Adrenal gland (tissue), 12 donors: ENCODE measurements around the gene RBP2. TPM values are rescaled to one million over a fixed set of nuclear protein-coding genes. Genes with fewer than 3 reads are reported as not detected.

ENCODE experiments used
- DNase-seq, 7 donors: peaks; one replicate each; pipeline ENCODE4 v3.0.0-alpha.2; 2019 to 2020
- H3K27ac ChIP-seq, 5 donors: fragments of 200-600 bp; sonication (generic) in 4 of 5; 1 replicate in 3 of 5; 2 replicates in 2 of 5; pipeline versions ENCODE4 v1.5.1 to v1.8.0; 2016 to 2020; ENCODE audit warnings: mild to moderate bottlenecking in 1 of 5
- H3K27me3 ChIP-seq: fragments of 200-600 bp; 2 replicates; pipeline ENCODE4 v1.8.0; 2021
- H3K36me3 ChIP-seq, 2 donors: fragments of 200-600 bp; replicated peaks in 1 of 2; 1 replicate in 1 of 2; 2 replicates in 1 of 2; pipeline versions ENCODE4 v1.5.1 to v1.8.0; 2018 to 2022
- H3K4me1 ChIP-seq, 2 donors: fragments of 200-600 bp; replicated peaks in 1 of 2; 1 replicate in 1 of 2; 2 replicates in 1 of 2; pipeline versions ENCODE4 v1.5.1 to v1.8.0; 2018 to 2021
- H3K4me3 ChIP-seq, 4 donors: fragments of 200-600 bp; sonication (generic) in 3 of 4; one replicate each; pipeline ENCODE4 v1.5.1; 2016 to 2018
- H3K9me3 ChIP-seq, 3 donors: fragments of 200-600 bp; sonication (generic) in 1 of 3; replicated peaks in 1 of 3; 1 replicate in 2 of 3; 2 replicates in 1 of 3; pipeline versions ENCODE4 v1.5.1 to v1.8.0; 2016 to 2021
- POLR2A ChIP-seq, 2 donors: fragments of 450-650 bp; IDR thresholded peaks; one replicate each; pipeline ENCODE4 v1.6.1; 2017; ENCODE audit warnings: antibody characterized with exemption in 2 of 2, mild to moderate bottlenecking in 2 of 2, moderate library complexity in 1 of 2
- WGBS, 4 donors: extraction: QIAGEN DNeasy Blood & Tissue Kit in 2 of 4; methylation state at CpG; one replicate each; pipeline versions ENCODE4 v1.1.5 to v1.1.7; 2013 to 2017; 5-methylcytosine and 5-hydroxymethylcytosine counted together
- intact Hi-C, 2 donors: fragments of 100-400 bp; cut with DNase I; formaldehyde crosslinking; loops; one replicate each; pipeline versions ENCODE4 v1.14.1 to v1.15.0; 2022 to 2023
- polyA plus RNA-seq, 3 donors: library from polyadenylated mRNA; stranded (reverse); fragments of 200-250 nt in 2 of 3; fragments of 350-450 nt in 1 of 3; fragmentation: Illumina TruSeq in 1 of 3; extraction: RNeasy Lipid Tissue Mini Kit (QIAGEN cat#74804) in 1 of 3; gene quantifications; one replicate each; pipeline ENCODE4 v1.2.3, GENCODE V29; 2013 to 2014
- total RNA-seq, 9 donors: library from RNA; depleted of rRNA in 4 of 9; stranded (reverse); fragments of >200 nt in 4 of 9; fragments of 120-200 nt in 1 of 9; fragmentation: NEBNext Ultra II Directional in 1 of 9; extraction: Animal tissue kit (Norgen Biotek cat#: 25700) in 1 of 9; gene quantifications; one replicate each; pipeline versions ENCODE4 v1.1.0 to v1.2.4, GENCODE V29; 2013 to 2023
- TF ChIP-seq, protein P1 (sequence below), 6 experiments: fragments of 450-650 bp in 4 of 6; fragments of 200-600 bp in 2 of 6; sonication (generic) in 1 of 6; IDR thresholded peaks; 1 replicate in 5 of 6; 2 replicates in 1 of 6; pipeline versions ENCODE4 v1.5.1 to v1.8.0; 2016 to 2021; ENCODE audit warnings: antibody characterized with exemption in 6 of 6, mild to moderate bottlenecking in 2 of 6, moderate library complexity in 1 of 6
- donor health status: healthy with polysubstance abuse.
- donor health status: Bipolar disorder and iron deficiency.
- donor health status: DM: yes; HTN: yes; CAD: no.
- donor health status: DM: no; HTN: no; CAD: no.
- donor health status: DM: no; HTN: no; CAD: no.
- donor health status: DM: yes; HTN: yes; CAD: no.

The RBP2 gene
- total and polyA plus RNA-seq, 12 donors, result 0.71 to 2.2 (median 1.4) TPM; not detected in 8

DNA sequence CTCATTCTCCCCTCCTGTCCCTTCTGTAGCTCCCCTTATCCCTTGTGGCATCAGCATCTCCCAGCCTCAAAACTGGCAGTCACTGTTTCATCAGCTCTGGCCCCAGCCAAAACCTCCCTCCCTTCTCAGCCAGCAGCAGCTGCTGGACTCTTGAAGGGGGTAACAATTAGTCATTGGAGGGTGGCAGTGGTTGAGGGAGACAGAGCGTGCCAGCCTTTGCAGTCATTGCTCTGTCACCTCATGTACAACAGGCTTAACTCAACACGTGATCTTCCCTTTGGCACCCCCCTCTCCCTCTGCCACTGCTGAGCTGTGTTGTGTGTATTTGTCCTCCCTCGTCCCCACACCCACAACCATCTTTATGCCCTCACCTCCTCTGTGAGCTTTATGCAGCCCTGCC lies 28.2 kb downstream of the RBP2 start:
- no peaks in the 10 kb centered on the region for H3K9me3 ChIP-seq
- no peaks in the 10 kb centered on the region for H3K4me1 ChIP-seq
- DNase-seq, result peak in 1 of 7 donors; percentile 12
- H3K27me3 ChIP-seq, result no peaks in the 10 kb centered on the region
- WGBS, 4 donors, result 78 to 87% (median 86%) methylated on average over 3 of the region's 3 CpGs
- H3K36me3 ChIP-seq, result no peaks in the 10 kb centered on the region
- no peak for TF ChIP-seq POLR2A (IDR thresholded peaks at IDR 0.05)
- TF ChIP-seq, protein P1, sequence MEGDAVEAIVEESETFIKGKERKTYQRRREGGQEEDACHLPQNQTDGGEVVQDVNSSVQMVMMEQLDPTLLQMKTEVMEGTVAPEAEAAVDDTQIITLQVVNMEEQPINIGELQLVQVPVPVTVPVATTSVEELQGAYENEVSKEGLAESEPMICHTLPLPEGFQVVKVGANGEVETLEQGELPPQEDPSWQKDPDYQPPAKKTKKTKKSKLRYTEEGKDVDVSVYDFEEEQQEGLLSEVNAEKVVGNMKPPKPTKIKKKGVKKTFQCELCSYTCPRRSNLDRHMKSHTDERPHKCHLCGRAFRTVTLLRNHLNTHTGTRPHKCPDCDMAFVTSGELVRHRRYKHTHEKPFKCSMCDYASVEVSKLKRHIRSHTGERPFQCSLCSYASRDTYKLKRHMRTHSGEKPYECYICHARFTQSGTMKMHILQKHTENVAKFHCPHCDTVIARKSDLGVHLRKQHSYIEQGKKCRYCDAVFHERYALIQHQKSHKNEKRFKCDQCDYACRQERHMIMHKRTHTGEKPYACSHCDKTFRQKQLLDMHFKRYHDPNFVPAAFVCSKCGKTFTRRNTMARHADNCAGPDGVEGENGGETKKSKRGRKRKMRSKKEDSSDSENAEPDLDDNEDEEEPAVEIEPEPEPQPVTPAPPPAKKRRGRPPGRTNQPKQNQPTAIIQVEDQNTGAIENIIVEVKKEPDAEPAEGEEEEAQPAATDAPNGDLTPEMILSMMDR (IDR thresholded peaks at IDR 0.05), result no peak
- intact Hi-C loops, result no loop called here
- H3K4me3 ChIP-seq, result no peak overlapping the region
- no peak overlapping the region for H3K27ac ChIP-seq

DNA sequence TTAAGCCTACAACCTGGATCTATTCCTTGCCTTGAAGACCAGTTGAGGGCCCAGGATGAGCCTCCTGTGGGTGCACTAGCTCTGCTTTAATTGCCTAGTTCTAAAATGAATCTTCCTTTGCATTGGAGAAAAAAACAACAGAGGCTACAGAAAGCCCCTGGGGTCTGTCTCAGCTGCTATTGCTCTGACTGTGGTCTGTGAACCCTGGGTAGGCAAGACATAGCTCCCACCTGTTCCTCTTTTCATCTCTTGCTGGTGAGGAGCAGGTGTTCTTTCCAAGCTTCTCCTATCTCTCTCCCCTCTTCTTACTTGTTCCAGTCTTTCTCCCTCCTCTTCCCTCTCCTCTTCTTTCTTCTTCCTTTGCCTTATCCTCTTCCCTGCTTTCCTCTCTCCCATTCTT lies 28.8 kb downstream of the RBP2 start:
- intact Hi-C loops, result no loop called here
- Histone ChIP-seq H3K9me3 (no peaks in the 10 kb centered on the region), H3K36me3 (no peaks in the 10 kb centered on the region), H3K27me3 (no peaks in the 10 kb centered on the region), H3K4me1 (no peaks in the 10 kb centered on the region), H3K27ac (no peak overlapping the region), H3K4me3 (no peak overlapping the region)
- no peak for TF ChIP-seq POLR2A (IDR thresholded peaks at IDR 0.05)
- TF ChIP-seq, protein P1 (IDR thresholded peaks at IDR 0.05), result no peak
- DNase-seq, result no peak

DNA sequence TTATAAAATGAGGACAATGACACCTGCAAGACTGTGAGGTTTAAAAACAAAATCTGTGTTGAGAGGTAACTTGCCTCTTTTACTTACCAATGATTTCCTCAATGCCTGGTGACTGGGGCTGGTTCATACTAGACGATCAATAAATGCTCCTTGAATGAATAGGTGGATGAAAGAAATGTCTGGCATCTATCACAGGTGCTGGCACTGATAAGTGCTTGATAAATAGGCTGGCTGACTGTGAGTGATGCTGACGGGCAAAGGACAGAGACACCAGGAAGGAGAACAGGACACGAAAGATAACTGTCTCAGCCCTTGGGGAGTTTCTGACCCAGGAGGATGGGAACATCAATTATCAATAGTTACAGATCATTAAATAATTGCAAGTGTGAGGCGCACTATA lies 31.9 kb downstream of the RBP2 start:
- no peak overlapping the region for H3K4me3 ChIP-seq
- H3K27me3 ChIP-seq, result no peaks in the 10 kb centered on the region
- H3K36me3 ChIP-seq, result no peaks in the 10 kb centered on the region
- no peaks in the 10 kb centered on the region for H3K4me1 ChIP-seq
- H3K27ac ChIP-seq, result no peak overlapping the region
- DNase-seq, result no peak
- H3K9me3 ChIP-seq, result no peaks in the 10 kb centered on the region
- 85 to 93% (median 88%) methylated on average over 4 of the region's 4 CpGs for WGBS, 4 donors
- no peak for TF ChIP-seq POLR2A (IDR thresholded peaks at IDR 0.05)
- TF ChIP-seq, protein P1 (IDR thresholded peaks at IDR 0.05), result no peak
- intact Hi-C loops, result no loop called here

DNA sequence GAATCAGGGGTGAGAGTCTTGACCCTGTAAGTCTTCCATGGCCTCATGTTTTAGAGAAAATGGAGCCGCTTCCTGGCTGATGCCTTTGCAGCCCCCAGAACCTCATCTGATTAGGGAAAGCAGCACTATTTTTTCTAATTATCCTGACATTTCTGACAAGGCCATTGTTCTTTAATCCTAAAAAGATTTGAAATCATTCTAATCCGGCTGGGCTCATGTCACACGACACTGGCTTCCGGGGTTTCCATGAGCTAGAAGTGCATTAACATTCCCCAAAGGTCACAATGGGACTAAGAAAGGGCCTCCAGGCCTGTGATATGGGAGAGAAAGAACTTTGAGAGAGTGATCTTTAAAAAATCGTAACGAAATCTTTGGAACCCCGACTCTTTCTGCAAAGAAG lies 33.1 kb downstream of the RBP2 start:
- DNase-seq, result no peak
- Histone ChIP-seq H3K36me3 (no peaks in the 10 kb centered on the region), H3K9me3 (no peaks in the 10 kb centered on the region), H3K27ac (no peak overlapping the region), H3K4me3 (no peak overlapping the region), H3K4me1 (no peaks in the 10 kb centered on the region), H3K27me3 (no peaks in the 10 kb centered on the region)
- TF ChIP-seq POLR2A (IDR thresholded peaks at IDR 0.05), result no peak
- TF ChIP-seq, protein P1 (IDR thresholded peaks at IDR 0.05), result no peak
- 91 to 97% (median 92%) methylated on average over 7 of the region's 7 CpGs for WGBS, 4 donors
- intact Hi-C loops, result no loop called here
